Keratinocyte (primary cell): ENCODE measurements around the gene FLVCR2. TPM values are rescaled to one million over a fixed set of nuclear protein-coding genes. Genes with fewer than 3 reads are reported as not detected.

Experiments
- DNase-seq: peaks from one replicate; pipeline ENCODE4 v3.0.0-alpha.2; 2011; ENCODE audit warnings: low read depth, missing footprints, low spot score
- FAIRE-seq: peaks from 2 replicates; lab custom pipeline; 2011; peaks lifted over from hg19 to GRCh38; lab: Jason Lieb, UNC
- H2AFZ ChIP-seq: 2 replicates; pipeline ENCODE4 v1.6.0; 2012; ENCODE audit warnings: low read length, control low read depth, inconsistent platforms; ENCODE audit not compliant: control insufficient read depth
- H3K27ac ChIP-seq: 2 replicates; pipeline ENCODE4 v1.5.1; 2011; ENCODE audit warnings: low read length; ENCODE audit not compliant: control insufficient read depth, insufficient read depth
- H3K27me3 ChIP-seq: 3 replicates; pipeline ENCODE4 v1.6.0; 2011; ENCODE audit warnings: low read length; ENCODE audit not compliant: control insufficient read depth, insufficient read depth; ENCODE audit errors: extremely low read depth
- H3K36me3 ChIP-seq, 2 experiments: 2 replicates in 1 of 2; 3 replicates in 1 of 2; pipeline ENCODE4 v1.5.1; 2011; ENCODE audit warnings: low read length in 2 of 2, mild to moderate bottlenecking in 1 of 2; ENCODE audit not compliant: control insufficient read depth in 2 of 2, insufficient read depth in 2 of 2; ENCODE audit errors: extremely low read depth in 1 of 2
- H3K4me1 ChIP-seq: 3 replicates; pipeline ENCODE4 v1.5.1; 2011; ENCODE audit warnings: low read length; ENCODE audit not compliant: control insufficient read depth, insufficient read depth; ENCODE audit errors: extremely low read depth
- H3K4me2 ChIP-seq: 3 replicates; pipeline ENCODE4 v1.6.0; 2011; ENCODE audit warnings: low read depth, low read length; ENCODE audit not compliant: control insufficient read depth, insufficient read depth; ENCODE audit errors: extremely low read depth
- H3K4me3 ChIP-seq, 3 experiments: fragments of 200-600 bp in 1 of 3; sonication (generic) in 1 of 3; 2 replicates in 2 of 3; 3 replicates in 1 of 3; pipeline ENCODE4 v1.5.1; 2011 to 2016; ENCODE audit warnings: low read length in 3 of 3, mild to moderate bottlenecking in 3 of 3, control low read depth in 2 of 3, inconsistent platforms in 1 of 3, low read depth in 1 of 3, mixed read lengths in 1 of 3, mixed run types in 1 of 3, moderate library complexity in 1 of 3; ENCODE audit not compliant: control insufficient read depth in 2 of 3, insufficient read depth in 2 of 3; ENCODE audit errors: extremely low read depth in 1 of 3
- H3K79me2 ChIP-seq: 2 replicates; pipeline ENCODE4 v1.6.0; 2012; ENCODE audit warnings: low read length; ENCODE audit not compliant: control insufficient read depth, insufficient read depth
- H3K9ac ChIP-seq: 3 replicates; pipeline ENCODE4 v1.6.0; 2011; ENCODE audit warnings: low read length; ENCODE audit not compliant: control insufficient read depth, insufficient read depth; ENCODE audit errors: extremely low read depth
- H3K9me1 ChIP-seq: 3 replicates; pipeline ENCODE4 v1.6.0; 2011; ENCODE audit warnings: low read length; ENCODE audit not compliant: control insufficient read depth, insufficient read depth; ENCODE audit errors: extremely low read depth
- H3K9me3 ChIP-seq: 2 replicates; pipeline ENCODE4 v1.5.1; 2012; ENCODE audit warnings: low read depth, low read length; ENCODE audit not compliant: control insufficient read depth
- H4K20me1 ChIP-seq: 3 replicates; pipeline ENCODE4 v1.6.0; 2011; ENCODE audit warnings: low read length; ENCODE audit not compliant: control insufficient read depth, insufficient read depth; ENCODE audit errors: extremely low read depth
- EZH2 ChIP-seq: IDR thresholded peaks from one replicate; pipeline ENCODE4 v1.6.1; 2012; ENCODE audit warnings: inconsistent platforms, mild to moderate bottlenecking, low read length, moderate library complexity
- dilution Hi-C: fragments of 300-500 bp; cut with MboI; formaldehyde crosslinking; loops from one replicate; pipeline ENCODE4 v1.7.0; 2020; ENCODE audit warnings: low sequenced_read_pairs; ENCODE audit not compliant: extremely low pct_ligation_motif_present
- polyA minus RNA-seq, 3 experiments: library from RNA; depleted of rRNA, polyadenylated mRNA; stranded (reverse); fragments of >200 nt; gene quantifications; 1 replicate in 1 of 3; 2 replicates in 1 of 3; 3 replicates in 1 of 3; pipeline ENCODE4 v1.2.3, GENCODE V29; 2011
- polyA plus RNA-seq, 5 experiments: library from polyadenylated mRNA; depleted of rRNA in 3 of 5; stranded (reverse) in 3 of 5; stranded (forward) in 1 of 5; unstranded in 1 of 5; fragments of >200 nt; gene quantifications; 1 replicate in 1 of 5; 2 replicates in 3 of 5; 3 replicates in 1 of 5; pipeline versions ENCODE4 v1.2.1 to v1.2.3, GENCODE V29; 2011 to 2012; ENCODE audit warnings: missing spikeins in 2 of 5, low read depth in 1 of 5, low replicate concordance in 1 of 5
- TF ChIP-seq, protein P1 (sequence below), 3 experiments: IDR thresholded peaks in 1 of 3; conservative IDR thresholded peaks in 1 of 3; optimal IDR thresholded peaks in 1 of 3; 2 replicates in 2 of 3; 3 replicates in 1 of 3; pipeline versions ENCODE3 to v1.5.1; 2011; ENCODE audit warnings: low read length in 3 of 3, mild to moderate bottlenecking in 3 of 3, moderate library complexity in 2 of 3, control low read depth in 1 of 3, inconsistent platforms in 1 of 3; ENCODE audit not compliant: insufficient read depth in 2 of 3; ENCODE audit errors: extremely low read depth in 1 of 3

Gene FLVCR2, protein sequence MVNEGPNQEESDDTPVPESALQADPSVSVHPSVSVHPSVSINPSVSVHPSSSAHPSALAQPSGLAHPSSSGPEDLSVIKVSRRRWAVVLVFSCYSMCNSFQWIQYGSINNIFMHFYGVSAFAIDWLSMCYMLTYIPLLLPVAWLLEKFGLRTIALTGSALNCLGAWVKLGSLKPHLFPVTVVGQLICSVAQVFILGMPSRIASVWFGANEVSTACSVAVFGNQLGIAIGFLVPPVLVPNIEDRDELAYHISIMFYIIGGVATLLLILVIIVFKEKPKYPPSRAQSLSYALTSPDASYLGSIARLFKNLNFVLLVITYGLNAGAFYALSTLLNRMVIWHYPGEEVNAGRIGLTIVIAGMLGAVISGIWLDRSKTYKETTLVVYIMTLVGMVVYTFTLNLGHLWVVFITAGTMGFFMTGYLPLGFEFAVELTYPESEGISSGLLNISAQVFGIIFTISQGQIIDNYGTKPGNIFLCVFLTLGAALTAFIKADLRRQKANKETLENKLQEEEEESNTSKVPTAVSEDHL
- polyA plus RNA-seq (0.22 to 0.45 TPM (median 0.40 TPM) in 3 replicates), polyA minus RNA-seq (0.52 to 2.7 TPM (median 2.0 TPM) in 3 replicates)
- 2.8 TPM for polyA plus RNA-seq (2011; ENCODE audit: low read depth)
- polyA plus RNA-seq (2011; cell fraction: cytosol; rRNA removed), result 0.17 and 0.30 TPM in 2 replicates
- 0.53 and 1.0 TPM in 2 replicates for polyA plus RNA-seq (2011; cell fraction: nucleus; rRNA removed)
- polyA plus RNA-seq (2012; ENCODE audit: low replicate concordance), result 0.24 and 7.7 TPM in 2 replicates
- polyA minus RNA-seq (2011; cell fraction: cytosol; rRNA and poly(A)+ RNA removed), result not detected
- polyA minus RNA-seq (2011; cell fraction: nucleus; rRNA and poly(A)+ RNA removed), result 1.2 and 1.7 TPM in 2 replicates

DNA sequence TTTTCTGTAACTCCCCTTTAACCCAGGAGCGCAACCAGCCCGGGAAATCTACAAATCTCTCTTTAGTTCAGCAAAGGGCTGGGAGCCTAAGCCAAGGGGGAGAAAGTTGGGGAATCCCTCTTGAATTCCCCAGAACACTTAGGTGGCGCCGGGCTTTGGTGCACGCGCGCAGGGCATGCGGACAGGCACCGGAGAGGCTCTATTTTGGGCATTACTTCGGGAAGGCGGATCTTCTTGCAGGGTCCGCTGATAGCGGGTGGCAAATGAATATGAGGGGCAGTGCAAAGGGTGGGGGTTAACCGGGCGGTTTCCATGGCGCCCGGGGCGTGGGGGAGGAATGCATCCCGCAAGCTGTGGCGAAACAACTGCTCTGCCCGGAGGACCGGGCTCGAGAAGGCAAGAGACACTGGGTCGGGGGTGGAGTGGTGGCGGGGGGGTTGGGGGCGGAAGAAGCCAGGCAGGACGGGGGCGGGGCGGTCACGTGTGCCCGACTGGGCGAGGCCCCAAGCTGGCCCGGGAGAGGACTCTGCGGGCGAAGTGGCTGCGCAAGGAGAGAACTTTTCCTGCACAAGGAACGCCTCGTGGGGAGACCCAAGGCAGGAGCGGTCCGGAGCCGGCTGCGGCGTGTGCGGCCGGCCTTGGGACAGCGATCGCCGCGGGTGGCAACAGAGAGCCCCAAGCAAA lies at the start of gene FLVCR2:
Gene FLVCR2 (plus strand): TSS at position 519 of the 684 bp plus-strand sequence. CDS start 353 bp downstream, outside the sequence.
- Histone ChIP-seq H3K9ac (no peak within 1 kb of the TSS), H3K79me2 (no peaks in the 10 kb centered on the region), H2AFZ (peak within 1 kb of the TSS; percentile 75), H3K27me3 (peaks cover 10% of the 10 kb centered on the region), H4K20me1 (no peaks in the 10 kb centered on the region), H3K36me3 (no peaks in the 10 kb centered on the region), H3K4me1 (peaks cover 8% of the 10 kb centered on the region), H3K27ac (no peak within 1 kb of the TSS), H3K4me2 (peak within 1 kb of the TSS; percentile 99), H3K9me3 (no peaks in the 10 kb centered on the region), H3K4me3 (peak within 1 kb of the TSS; percentile 44 to 73 (median 71)), H3K9me1 (no peaks in the 10 kb centered on the region)
- DNase-seq (no peak), FAIRE-seq (no peak)
- dilution Hi-C loops, result no loop called here
- TF ChIP-seq EZH2, result no peak
- TF ChIP-seq, protein P1, sequence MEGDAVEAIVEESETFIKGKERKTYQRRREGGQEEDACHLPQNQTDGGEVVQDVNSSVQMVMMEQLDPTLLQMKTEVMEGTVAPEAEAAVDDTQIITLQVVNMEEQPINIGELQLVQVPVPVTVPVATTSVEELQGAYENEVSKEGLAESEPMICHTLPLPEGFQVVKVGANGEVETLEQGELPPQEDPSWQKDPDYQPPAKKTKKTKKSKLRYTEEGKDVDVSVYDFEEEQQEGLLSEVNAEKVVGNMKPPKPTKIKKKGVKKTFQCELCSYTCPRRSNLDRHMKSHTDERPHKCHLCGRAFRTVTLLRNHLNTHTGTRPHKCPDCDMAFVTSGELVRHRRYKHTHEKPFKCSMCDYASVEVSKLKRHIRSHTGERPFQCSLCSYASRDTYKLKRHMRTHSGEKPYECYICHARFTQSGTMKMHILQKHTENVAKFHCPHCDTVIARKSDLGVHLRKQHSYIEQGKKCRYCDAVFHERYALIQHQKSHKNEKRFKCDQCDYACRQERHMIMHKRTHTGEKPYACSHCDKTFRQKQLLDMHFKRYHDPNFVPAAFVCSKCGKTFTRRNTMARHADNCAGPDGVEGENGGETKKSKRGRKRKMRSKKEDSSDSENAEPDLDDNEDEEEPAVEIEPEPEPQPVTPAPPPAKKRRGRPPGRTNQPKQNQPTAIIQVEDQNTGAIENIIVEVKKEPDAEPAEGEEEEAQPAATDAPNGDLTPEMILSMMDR (optimal IDR thresholded peaks at IDR 0.05 in 1 of 3, IDR thresholded peaks at IDR 0.05 in 1 of 3, conservative IDR thresholded peaks at IDR 0.05 in 1 of 3; ENCODE audit: extremely low read depth in 1 of 3, insufficient read depth in 2 of 3, low read length in 3 of 3), result peak in 1 of 3 experiments; percentile 4

GRCh38 chr14:75531256-75531655 lies 47.2 kb upstream of the FLVCR2 start:
- no peak for DNase-seq
- Histone ChIP-seq H3K4me3 (no peak overlapping the region), H3K36me3 (no peaks in the 10 kb centered on the region), H3K9ac (no peak overlapping the region), H3K9me3 (no peaks in the 10 kb centered on the region), H4K20me1 (no peaks in the 10 kb centered on the region), H2AFZ (no peak overlapping the region), H3K9me1 (no peaks in the 10 kb centered on the region), H3K4me1 (no peaks in the 10 kb centered on the region), H3K79me2 (no peaks in the 10 kb centered on the region), H3K27ac (no peak overlapping the region), H3K4me2 (no peak overlapping the region), H3K27me3 (peaks cover 3% of the 10 kb centered on the region)
- dilution Hi-C loops, result no loop called here
- no peak for TF ChIP-seq EZH2
- TF ChIP-seq, protein P1 (optimal IDR thresholded peaks at IDR 0.05 in 1 of 3, IDR thresholded peaks at IDR 0.05 in 1 of 3, conservative IDR thresholded peaks at IDR 0.05 in 1 of 3; ENCODE audit: extremely low read depth in 1 of 3, insufficient read depth in 2 of 3, low read length in 3 of 3), result no peak
- no peak for FAIRE-seq
